GM20431 (cell line): ENCODE measurements around the gene ASPRV1.

Experiments
- in situ Hi-C: fragments of 300-500 bp; cut with MseI, MboI; formaldehyde crosslinking; loops from one replicate; pipeline ENCODE4 v1.15.0; 2020; ENCODE audit warnings: low sequenced_read_pairs; ENCODE audit not compliant: unreplicated experiment

ASPRV1 gene

GRCh38 chr2:69945441-69945840 lies 16.0 kb downstream of the ASPRV1 start:
- in situ Hi-C loops, result no loop called here

GRCh38 chr2:69944756-69945155 lies 16.7 kb downstream of the ASPRV1 start:
- in situ Hi-C loops, result no loop called here

- in situ Hi-C loops, result no loop called here
Measured at GRCh38 chr2:69943843-69944525, 17.4 kb downstream of the ASPRV1 start.

GRCh38 chr2:69943000-69943842 lies 18.2 kb downstream of the ASPRV1 start:
- in situ Hi-C loops, result no loop called here

- in situ Hi-C loops, result no loop called here
Measured at GRCh38 chr2:69940691-69941090, 20.7 kb downstream of the ASPRV1 start.

GRCh38 chr2:69939722-69940121 lies 21.7 kb downstream of the ASPRV1 start:
- in situ Hi-C loops, result no loop called here

GRCh38 chr2:69937968-69938367 lies 23.5 kb downstream of the ASPRV1 start:
- in situ Hi-C loops, result no loop called here

GRCh38 chr2:69936906-69937305 lies 24.5 kb downstream of the ASPRV1 start:
- in situ Hi-C loops, result no loop called here

GRCh38 chr2:69935011-69935410 lies 26.4 kb downstream of the ASPRV1 start:
- in situ Hi-C loops, result no loop called here

- in situ Hi-C loops, result no loop called here
Measured at GRCh38 chr2:69934614-69934908, 26.9 kb downstream of the ASPRV1 start.

GRCh38 chr2:69933839-69934613 lies 27.4 kb downstream of the ASPRV1 start:
- in situ Hi-C loops, result no loop called here

- in situ Hi-C loops, result no loop called here
Measured at GRCh38 chr2:69933254-69933828, 28.1 kb downstream of the ASPRV1 start.

GRCh38 chr2:69932596-69932922 lies 28.9 kb downstream of the ASPRV1 start:
- in situ Hi-C loops, result no loop called here

- in situ Hi-C loops, result no loop called here
Measured at GRCh38 chr2:69931832-69932595, 29.4 kb downstream of the ASPRV1 start.

- in situ Hi-C loops, result no loop called here
Measured at GRCh38 chr2:69926849-69927515, 34.4 kb downstream of the ASPRV1 start.

- in situ Hi-C loops, result loop anchor here (25.0 kb wide), 1 partner anchor 239 kb away; no protein-coding TSS in a partner anchor
Measured at GRCh38 chr2:69923116-69923515, 38.3 kb downstream of the ASPRV1 start.

GRCh38 chr2:69918401-69918800 lies 43.0 kb downstream of the ASPRV1 start:
- in situ Hi-C loops, result loop anchor here (25.0 kb wide), 1 partner anchor 244 kb away; no protein-coding TSS in a partner anchor

GRCh38 chr2:69917852-69918251 lies 43.6 kb downstream of the ASPRV1 start:
- in situ Hi-C loops, result loop anchor here (25.0 kb wide), 1 partner anchor 244 kb away; no protein-coding TSS in a partner anchor

GRCh38 chr2:69916106-69916505 lies 45.3 kb downstream of the ASPRV1 start:
- in situ Hi-C loops, result loop anchor here (25.0 kb wide), 1 partner anchor 246 kb away; no protein-coding TSS in a partner anchor
